IMR-90 (cell line): Measurements from ENCODE around the gene KCNJ6. TPM values are rescaled to one million over a fixed set of nuclear protein-coding genes. Genes with fewer than 3 reads are reported as not detected.

Experiments used
- ATAC-seq: fragments of 200-7000 bp; cut with Tn5 transposase; 2 replicates; pipeline ENCODE4 v1.9.1; 2020; ENCODE audit warnings: low read depth, mild to moderate bottlenecking, moderate library complexity
- BruUV-seq: library from RNA; stranded (reverse); fragments of 400-500 nt; replicated peaks from 2 replicates; lab custom pipeline; 2021; lab: Mats Ljungman, UMichigan
- CTCF ChIA-PET: fragments of 300-600 bp; formaldehyde crosslinking; extraction: SDS; loops from one replicate; lab custom pipeline; 2021; ENCODE audit warnings: antibody characterized with exemption; lab: Yijun Ruan, JAX
- POLR2A ChIA-PET: fragments of 300-600 bp; sonication (Branson Sonifier 250); formaldehyde crosslinking; loops from one replicate; lab custom pipeline; 2022; ENCODE audit warnings: antibody characterized with exemption; ENCODE audit not compliant: unreplicated experiment; lab: Charles Lee
- DNase-seq: peaks from one replicate; pipeline ENCODE4 v3.0.0; 2013
- H2AFZ ChIP-seq: replicated peaks from 2 replicates; pipeline ENCODE3; 2013; ENCODE audit warnings: low read length, mild to moderate bottlenecking; ENCODE audit not compliant: poor library complexity
- H2AK5ac ChIP-seq: 2 replicates; pipeline ENCODE4 v1.6.1; 2013; ENCODE audit warnings: low read depth, low read length, inconsistent platforms
- H2AK9ac ChIP-seq: replicated peaks from 2 replicates; pipeline ENCODE3; 2013; ENCODE audit warnings: mild to moderate bottlenecking, low read depth, low read length, moderate library complexity; ENCODE audit not compliant: poor library complexity
- H2BK120ac ChIP-seq: 2 replicates; pipeline ENCODE4 v1.6.1; 2013; ENCODE audit warnings: low read depth, low read length, inconsistent platforms
- H2BK15ac ChIP-seq: 3 replicates; pipeline ENCODE4 v1.6.1; 2013; ENCODE audit warnings: low read depth, low read length, inconsistent platforms
- H2BK20ac ChIP-seq: 2 replicates; pipeline ENCODE4 v1.6.1; 2013; ENCODE audit warnings: low read depth, mild to moderate bottlenecking, inconsistent platforms, low read length, moderate library complexity
- H2BK5ac ChIP-seq: 2 replicates; pipeline ENCODE4 v1.6.1; 2013; ENCODE audit warnings: mild to moderate bottlenecking, low read depth, low read length, inconsistent platforms; ENCODE audit not compliant: poor library complexity, severe bottlenecking
- H3K14ac ChIP-seq: replicated peaks from 2 replicates; pipeline ENCODE4 v1.6.1; 2013; ENCODE audit warnings: low read depth, low read length, inconsistent platforms
- H3K18ac ChIP-seq: 2 replicates; pipeline ENCODE4 v1.6.1; 2013; ENCODE audit warnings: low read depth, low read length, control low read depth
- H3K23ac ChIP-seq: 2 replicates; pipeline ENCODE4 v1.6.1; 2013; ENCODE audit warnings: low read depth, low read length, inconsistent platforms
- H3K27ac ChIP-seq: 2 replicates; pipeline ENCODE4 v1.5.1; 2013; ENCODE audit warnings: mild to moderate bottlenecking, control low read depth, low read length; ENCODE audit not compliant: insufficient read depth
- H3K27me3 ChIP-seq: 2 replicates; pipeline ENCODE4 v1.6.1; 2013; ENCODE audit warnings: low read length; ENCODE audit not compliant: control insufficient read depth, insufficient read depth
- H3K36me3 ChIP-seq: 2 replicates; pipeline ENCODE4 v1.6.1; 2013; ENCODE audit warnings: low read length, mixed read lengths; ENCODE audit not compliant: control insufficient read depth, insufficient read depth
- H3K4ac ChIP-seq: 2 replicates; pipeline ENCODE4 v1.6.1; 2013; ENCODE audit warnings: low read depth, low read length, inconsistent platforms
- H3K4me1 ChIP-seq: 2 replicates; pipeline ENCODE4 v1.6.1; 2013; ENCODE audit warnings: low read length, mixed read lengths; ENCODE audit not compliant: control insufficient read depth, insufficient read depth
- H3K4me2 ChIP-seq: 2 replicates; pipeline ENCODE4 v1.6.1; 2013; ENCODE audit warnings: low read depth, mild to moderate bottlenecking, control low read depth, low read length, moderate library complexity
- H3K4me3 ChIP-seq: 2 replicates; pipeline ENCODE4 v1.5.1; 2013; ENCODE audit warnings: low read depth, mild to moderate bottlenecking, control low read depth, low read length, moderate library complexity; ENCODE audit not compliant: insufficient read depth
- H3K56ac ChIP-seq: 2 replicates; pipeline ENCODE4 v1.6.1; 2013; ENCODE audit warnings: low read length, inconsistent platforms; ENCODE audit not compliant: insufficient read depth; ENCODE audit errors: extremely low read depth
- H3K79me1 ChIP-seq, 2 experiments: 2 replicates each; pipeline ENCODE4 v1.6.1; 2013; ENCODE audit warnings: low read length in 2 of 2, inconsistent platforms in 1 of 2, low read depth in 1 of 2
- H3K9ac ChIP-seq: 2 replicates; pipeline ENCODE4 v1.6.1; 2013; ENCODE audit warnings: low read depth, low read length, control low read depth
- H3K9me1 ChIP-seq: 2 replicates; pipeline ENCODE4 v1.6.1; 2013; ENCODE audit warnings: low read length, inconsistent platforms; ENCODE audit not compliant: insufficient read depth
- H3K9me3 ChIP-seq: 2 replicates; pipeline ENCODE4 v1.6.1; 2013; ENCODE audit warnings: low read length; ENCODE audit not compliant: control insufficient read depth, insufficient read depth
- H4K20me1 ChIP-seq: 2 replicates; pipeline ENCODE4 v1.6.1; 2013; ENCODE audit warnings: low read length, inconsistent platforms; ENCODE audit not compliant: insufficient read depth
- H4K5ac ChIP-seq: 2 replicates; pipeline ENCODE4 v1.6.1; 2013; ENCODE audit warnings: mild to moderate bottlenecking, low read depth, low read length, control low read depth
- H4K8ac ChIP-seq, 2 experiments: 2 replicates each; pipeline ENCODE4 v1.6.1; 2013; ENCODE audit warnings: low read depth in 2 of 2, low read length in 2 of 2, control low read depth in 1 of 2, inconsistent platforms in 1 of 2
- H4K91ac ChIP-seq: 2 replicates; pipeline ENCODE4 v1.6.1; 2013; ENCODE audit warnings: low read depth, low read length, inconsistent platforms; ENCODE audit not compliant: insufficient read depth
- CTCF ChIP-seq: conservative IDR thresholded peaks from 2 replicates; pipeline ENCODE4 v1.5.1; 2012; ENCODE audit warnings: mild to moderate bottlenecking, low read depth, low read length, improper control_type of control experiment
- ELK1 ChIP-seq: fragments of 150-350 bp; IDR thresholded peaks from 2 replicates; pipeline ENCODE4 v1.6.1; 2016; ENCODE audit warnings: low read depth, mild to moderate bottlenecking, low read length, moderate library complexity, borderline replicate concordance
- FOS ChIP-seq: fragments of 150-350 bp; IDR thresholded peaks from 2 replicates; pipeline ENCODE4 v1.6.1; 2016; ENCODE audit warnings: low read depth, low read length
- MAZ ChIP-seq: IDR thresholded peaks from 2 replicates; pipeline ENCODE4 v1.6.1; 2012; ENCODE audit warnings: low read depth, mild to moderate bottlenecking, low read length, improper control_type of control experiment, moderate library complexity, borderline replicate concordance
- MXI1 ChIP-seq: IDR thresholded peaks from 2 replicates; pipeline ENCODE4 v1.6.1; 2012; ENCODE audit warnings: low read depth, mild to moderate bottlenecking, low read length, moderate library complexity, borderline replicate concordance
- RAD21 ChIP-seq: IDR thresholded peaks from 2 replicates; pipeline ENCODE4 v1.6.1; 2012; ENCODE audit warnings: low read length, improper control_type of control experiment
- RFX5 ChIP-seq: IDR thresholded peaks from 2 replicates; pipeline ENCODE4 v1.8.0; 2012; ENCODE audit warnings: low read depth, mild to moderate bottlenecking, low read length, moderate library complexity
- USF2 ChIP-seq: fragments of 150-350 bp; IDR thresholded peaks from 2 replicates; pipeline ENCODE4 v1.6.1; 2017; ENCODE audit warnings: mild to moderate bottlenecking, antibody characterized with exemption, low read length, low read depth
- dilution Hi-C: fragments of 300-500 bp; cut with HindIII; formaldehyde crosslinking; loops from one replicate; pipeline ENCODE4 v1.14.3; 2018; ENCODE audit warnings: low sequenced_read_pairs; ENCODE audit not compliant: unreplicated experiment
- in situ Hi-C: fragments of 300-500 bp; cut with MboI; formaldehyde crosslinking; loops from 3 replicates; pipeline ENCODE4 v1.14.3; 2019; ENCODE audit warnings: low sequenced_read_pairs, inconsistent platforms, mixed read lengths
- intact Hi-C: fragments of 100-400 bp; cut with micrococcal nuclease; formaldehyde crosslinking; loops from 2 replicates; pipeline ENCODE4 v1.10.0; 2022
- polyA plus RNA-seq, 3 experiments: library from polyadenylated mRNA; depleted of rRNA; stranded (reverse); fragments of >200 nt; gene quantifications; 2 replicates each; pipeline ENCODE4 v1.2.3, GENCODE V29; 2012; ENCODE audit warnings: low replicate concordance in 1 of 3
- total RNA-seq: library from RNA; depleted of rRNA; stranded (reverse); fragments of >200 nt; gene quantifications from 2 replicates; pipeline ENCODE4 v1.2.3, GENCODE V29; 2012

The KCNJ6 gene
- total and polyA plus RNA-seq, 2 of the 4 experiments (the other 2 are of a cell fraction): under 0.01 to 0.02 TPM

- H3K9ac ChIP-seq: no peak overlapping the region
- BruUV-seq: no TSS peak
Observed at GRCh38 chr21:37817242-37817641, 99.0 kb downstream of the KCNJ6 start.

More at GRCh38 chr21:37817242-37817641, 99.0 kb downstream of the KCNJ6 start:
- Histone ChIP-seq H3K9me1 (peaks cover 5% of the 10 kb centered on the region; the same call in 1 of the 2 replicates), H2BK5ac (peak overlapping the region; percentile 27), H3K4me2 (no peak overlapping the region), H2BK20ac (peak overlapping the region; percentile 98), H3K4ac (peak overlapping the region; percentile 85), H4K91ac (peak overlapping the region; percentile 91), H3K4me1 (peaks cover 9% of the 10 kb centered on the region), H3K27ac (no peak overlapping the region), H3K79me1 (no peaks in the 10 kb centered on the region), H3K27me3 (no peaks in the 10 kb centered on the region), H3K18ac (peak overlapping the region; percentile 56), H4K5ac (no peak overlapping the region), H3K4me3 (no peak overlapping the region), H3K36me3 (no peaks in the 10 kb centered on the region), H3K9me3 (no peaks in the 10 kb centered on the region; the same call in 1 of the 2 replicates), H3K56ac (peak overlapping the region; percentile 31; the same call in 1 of the 2 replicates), H4K20me1 (no peaks in the 10 kb centered on the region), H2BK120ac (peak overlapping the region; percentile 97), H2AK5ac (peak overlapping the region; percentile 83), H3K14ac (peak overlapping the region; percentile 75), H2AK9ac (no peak overlapping the region), H3K23ac (peak overlapping the region; percentile 47; the same call in 1 of the 2 replicates), H2AFZ (peak overlapping the region; percentile 53), H4K8ac (peak overlapping the region; percentile 17 to 83; a peak in 2 of 4 replicates), H2BK15ac (peak overlapping the region; percentile 83; the same call in 1 of the 3 replicates)
- intact Hi-C loops: loop anchor here (5.0 kb wide), 1 partner anchor 40 kb away; no protein-coding TSS in a partner anchor
- dilution Hi-C loops: no loop called here
- no peak for TF ChIP-seq MAZ
- TF ChIP-seq RAD21: no peak
- TF ChIP-seq CTCF: no peak
- no peak for TF ChIP-seq RFX5
- no peak for TF ChIP-seq ELK1
- TF ChIP-seq MXI1: no peak
- TF ChIP-seq USF2: no peak
- no peak for TF ChIP-seq FOS
- ATAC-seq: no peak
- in situ Hi-C loops: no loop called here
- ChIA-PET CTCF (no interaction called here), POLR2A (no interaction called here)
- DNase-seq: no peak
